Measurements from ENCODE around the gene UNC80.
A peak's percentile ranks its signal among the peaks of the same experiment; 100 is the strongest.
"Not testable (repeated sequence)": the region's sequence is repeated elsewhere in the genome, so short reads cannot be mapped to it uniquely, and the experiment has no call there.

Gene UNC80

DNA sequence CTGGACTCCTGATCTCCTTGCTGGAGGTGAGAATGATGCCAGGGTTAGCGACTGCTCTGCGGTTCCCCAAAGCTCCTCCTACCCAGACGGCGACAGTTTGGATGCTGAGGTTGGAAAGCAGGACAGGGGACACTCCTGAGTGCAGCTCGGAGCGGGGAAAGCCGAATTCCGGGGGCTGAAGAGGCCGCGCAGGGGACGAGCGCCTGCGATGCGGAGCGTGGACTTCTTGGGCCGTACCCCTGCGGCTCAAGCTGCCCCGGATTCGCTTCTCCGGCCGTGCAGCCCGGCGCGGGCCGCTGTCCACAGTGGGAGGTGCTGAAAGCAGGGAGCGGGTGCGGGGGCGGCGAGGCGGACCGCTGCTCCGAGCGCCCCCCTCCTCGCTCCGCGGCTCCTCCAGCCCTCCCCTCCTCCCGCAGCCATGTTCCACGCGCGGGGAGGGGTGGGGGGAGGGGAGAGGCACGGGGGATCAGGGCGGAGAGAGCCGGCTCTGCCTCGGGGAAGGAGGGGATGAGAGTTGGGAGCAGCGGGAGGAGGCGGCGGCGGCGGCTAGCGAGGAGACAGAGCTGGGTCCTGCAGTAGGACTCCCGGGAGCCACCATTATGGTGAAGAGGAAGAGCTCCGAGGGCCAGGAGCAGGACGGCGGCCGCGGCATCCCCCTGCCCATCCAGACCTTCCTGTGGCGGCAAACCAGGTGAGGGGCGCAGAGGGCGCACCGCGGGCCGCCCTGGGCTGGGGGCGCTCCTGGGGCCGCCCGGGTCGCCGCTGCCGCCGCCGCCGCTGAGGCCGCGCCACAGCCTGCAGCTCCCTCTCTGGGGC, at the start of gene UNC80:
Gene UNC80, plus strand, starts transcription at position 359 of the 816 bp plus-strand sequence. Its CDS starts 241 bp downstream, at position 600.
- peak; percentile 86 for DNase-seq

- no peak for DNase-seq
Observed at GRCh38 chr2:209726311-209726710, 45.3 kb upstream of the UNC80 start.

DNA sequence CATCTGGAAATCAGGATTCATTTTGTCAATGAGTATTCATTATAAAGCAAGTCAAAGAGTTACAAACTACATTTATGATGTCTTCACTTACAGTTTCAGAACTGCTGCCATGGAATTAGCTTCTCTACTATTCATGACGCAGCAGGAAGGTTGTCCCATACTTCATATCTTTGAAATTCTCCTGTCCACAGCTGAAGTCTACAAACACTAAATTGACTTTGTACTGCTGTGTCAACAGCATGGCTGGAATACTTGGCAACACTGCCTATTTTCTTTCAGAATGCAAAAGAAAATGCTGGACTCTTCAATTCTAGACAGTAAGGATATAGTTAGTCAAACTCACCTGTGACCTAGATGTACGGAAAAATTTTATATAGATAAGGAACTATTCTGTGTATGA, 44.6 kb upstream of the UNC80 start:
- DNase-seq, result no peak

GRCh38 chr2:209734805-209735204, 36.8 kb upstream of the UNC80 start:
- no peak for DNase-seq

DNA sequence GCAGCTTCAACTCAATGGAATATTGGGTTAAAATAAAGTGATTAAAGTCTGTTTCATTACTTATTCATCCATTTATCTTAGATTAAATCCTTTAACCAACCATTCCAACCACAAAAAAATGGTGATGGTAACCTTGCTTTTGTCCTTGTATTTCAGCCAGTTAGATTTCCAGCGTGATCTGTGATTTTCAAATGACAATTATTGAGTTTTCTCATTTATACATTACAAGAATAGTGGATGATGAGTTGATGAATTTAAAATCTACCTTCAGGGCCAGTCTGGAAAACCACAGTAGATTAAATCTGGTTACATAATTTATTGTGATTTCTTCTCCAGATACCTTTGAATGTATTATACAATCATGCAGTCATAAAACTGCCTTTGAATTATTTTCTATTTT, 29.7 kb upstream of the UNC80 start:
- no peak for DNase-seq

DNA sequence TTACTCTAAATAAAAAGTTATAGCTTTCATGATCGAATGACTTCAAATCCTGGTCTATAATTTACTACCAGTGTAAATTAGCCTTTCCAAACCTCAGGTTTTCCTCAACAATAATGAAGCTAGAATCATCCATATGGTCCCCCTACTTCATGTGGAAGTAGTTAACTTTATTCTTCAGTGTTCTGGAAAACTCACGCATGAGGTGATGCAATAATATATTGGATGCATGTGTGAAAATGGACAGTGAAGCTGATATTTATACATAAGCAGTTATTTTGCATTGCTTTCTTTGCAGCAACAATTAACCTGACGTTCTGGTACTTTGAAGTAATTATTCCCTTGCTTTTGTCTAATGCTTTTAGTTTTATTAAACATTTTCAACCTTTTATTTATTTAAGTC, 18.6 kb upstream of the UNC80 start:
- DNase-seq, result no peak

- DNase-seq, result no peak
Observed at GRCh38 chr2:209757163-209757562, 14.5 kb upstream of the UNC80 start.

DNA sequence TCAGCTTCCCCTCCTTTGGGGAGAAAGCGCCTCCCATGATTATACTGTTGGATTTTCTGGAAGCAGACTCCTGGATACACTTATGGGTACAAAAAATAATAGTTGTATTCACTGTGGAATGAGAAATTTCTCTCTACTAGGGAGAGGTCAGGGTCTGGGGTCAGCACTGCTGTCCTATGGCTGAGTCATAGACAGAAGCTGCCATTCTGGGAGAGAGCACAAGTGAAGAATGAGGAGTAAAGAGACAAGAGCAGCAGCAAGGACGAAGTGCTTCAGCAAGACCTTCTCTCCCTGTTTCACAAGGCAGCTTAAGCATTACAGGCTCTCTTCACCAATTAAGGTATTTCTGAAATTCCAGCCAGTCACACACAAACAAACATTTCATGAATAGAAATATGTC, 10.1 kb upstream of the UNC80 start:
- no peak for DNase-seq

- no peak for DNase-seq
Observed at GRCh38 chr2:209762563-209762962, 9.1 kb upstream of the UNC80 start.

DNA sequence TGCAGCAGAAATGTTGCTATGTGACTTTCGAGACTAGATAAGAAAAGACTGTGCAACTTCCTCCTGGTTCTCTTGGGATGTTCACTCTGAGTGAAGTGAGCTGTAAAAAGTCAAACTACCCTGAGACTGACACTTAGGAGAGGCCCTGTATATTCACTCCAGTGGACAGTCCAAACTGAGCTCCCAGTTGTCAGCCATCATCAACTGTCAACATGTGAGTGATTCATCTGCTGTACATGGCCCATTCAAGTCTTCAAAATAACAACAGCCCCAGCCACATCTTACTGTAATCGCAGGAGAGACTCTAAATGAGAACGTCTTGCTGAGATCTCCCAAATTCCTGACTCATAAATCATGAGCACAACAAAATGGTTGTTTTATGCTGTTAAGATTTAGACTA, 8.5 kb upstream of the UNC80 start:
- DNase-seq, result no peak

DNA sequence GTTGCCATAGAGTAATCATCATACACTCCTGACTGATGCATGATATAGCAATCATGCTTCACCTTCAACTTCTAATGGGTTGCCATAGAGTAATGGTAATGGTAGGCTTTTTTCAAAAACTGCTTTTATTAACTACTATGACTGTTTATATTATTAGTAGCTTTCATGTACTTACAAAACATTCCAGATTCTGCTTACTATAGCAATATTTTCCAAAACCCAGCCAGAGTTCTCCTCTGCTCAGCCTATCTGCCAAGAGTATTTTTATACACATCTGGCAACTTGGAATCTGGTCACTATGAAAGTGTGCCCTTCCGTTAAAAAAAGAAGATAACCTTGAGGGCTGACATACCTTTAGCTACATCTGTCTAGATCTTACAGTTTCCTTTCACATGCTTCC, 5.0 kb upstream of the UNC80 start:
- no peak for DNase-seq

- no peak for DNase-seq
Observed at GRCh38 chr2:209767316-209767715, 4.3 kb upstream of the UNC80 start.

- DNase-seq, result no peak
Observed at GRCh38 chr2:209768557-209768956, 3.1 kb upstream of the UNC80 start.

DNA sequence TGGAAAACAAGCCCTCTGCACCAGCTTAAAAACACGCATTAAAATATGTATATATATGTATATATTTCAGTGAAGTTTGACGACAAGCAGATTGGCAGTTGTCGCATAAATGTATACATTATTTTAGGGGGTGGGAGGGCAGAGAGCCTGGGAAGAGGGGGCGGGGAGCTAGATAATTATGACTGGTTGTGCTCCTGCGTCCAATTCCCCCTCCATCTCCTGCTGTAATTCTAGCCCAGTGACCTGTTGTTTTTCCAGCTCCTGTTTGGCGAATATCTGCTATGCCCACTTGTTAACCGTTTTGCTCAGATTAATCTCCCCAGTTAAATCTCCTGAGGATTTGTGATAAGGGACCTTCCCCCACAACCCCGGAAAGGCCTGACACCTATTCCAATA, 656 bp downstream of the UNC80 start:
- DNase-seq, result peak; percentile 64

DNA sequence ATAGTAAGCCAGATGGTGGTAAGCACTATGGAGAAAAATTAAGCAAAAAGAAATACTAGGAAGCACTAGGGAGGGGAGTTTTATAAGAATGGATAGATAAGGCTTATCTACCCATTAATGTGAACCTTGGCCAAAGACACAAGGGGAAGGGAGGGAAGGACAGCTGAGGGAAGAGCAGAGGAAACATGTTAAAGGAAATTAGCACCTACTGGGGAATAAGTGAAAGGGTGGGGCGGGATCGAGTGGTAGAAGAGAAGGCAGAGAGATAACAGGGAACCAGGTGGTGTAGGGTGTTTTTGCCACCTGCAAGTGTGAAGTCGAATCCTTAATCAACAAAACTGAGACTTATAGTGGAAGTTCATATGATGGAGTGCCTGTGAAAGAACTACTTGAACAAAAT, 1.7 kb downstream of the UNC80 start:
- peak; percentile 56 for DNase-seq

- no peak for DNase-seq
Observed at GRCh38 chr2:209787416-209787815, 15.8 kb downstream of the UNC80 start.

- peak; percentile 23 for DNase-seq
Observed at GRCh38 chr2:209788925-209789324, 17.3 kb downstream of the UNC80 start.

DNA sequence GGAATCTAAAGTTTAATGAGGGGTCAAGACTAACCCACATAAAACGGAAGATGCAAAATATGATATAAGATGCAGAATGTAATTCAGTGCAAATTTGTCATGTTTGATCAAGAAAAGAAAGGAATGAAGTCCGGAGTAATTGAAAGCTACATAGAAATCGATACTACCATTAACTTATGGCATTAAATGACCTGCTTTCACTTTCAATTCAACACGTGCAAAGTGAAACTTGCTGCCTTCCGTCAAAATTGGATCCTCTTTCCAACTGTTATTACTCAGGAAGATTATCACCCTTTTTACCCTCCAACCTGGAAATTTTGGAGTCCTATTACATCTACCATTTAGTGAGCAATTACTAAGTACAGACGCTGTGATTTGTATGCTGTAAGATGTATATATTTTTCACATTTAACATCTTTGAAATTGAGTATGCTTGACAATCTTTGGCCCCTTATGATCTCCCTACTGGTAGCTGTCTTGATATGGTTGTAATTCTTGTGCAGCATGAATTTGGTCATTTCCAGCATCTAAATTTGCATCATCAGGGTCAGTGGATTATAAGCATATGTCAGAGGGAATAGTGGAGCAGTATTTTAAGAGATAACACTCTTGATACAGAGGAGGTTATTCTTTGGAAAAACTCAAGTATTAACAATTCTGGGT, 18.6 kb downstream of the UNC80 start:
- DNase-seq, result peak; percentile 19

DNA sequence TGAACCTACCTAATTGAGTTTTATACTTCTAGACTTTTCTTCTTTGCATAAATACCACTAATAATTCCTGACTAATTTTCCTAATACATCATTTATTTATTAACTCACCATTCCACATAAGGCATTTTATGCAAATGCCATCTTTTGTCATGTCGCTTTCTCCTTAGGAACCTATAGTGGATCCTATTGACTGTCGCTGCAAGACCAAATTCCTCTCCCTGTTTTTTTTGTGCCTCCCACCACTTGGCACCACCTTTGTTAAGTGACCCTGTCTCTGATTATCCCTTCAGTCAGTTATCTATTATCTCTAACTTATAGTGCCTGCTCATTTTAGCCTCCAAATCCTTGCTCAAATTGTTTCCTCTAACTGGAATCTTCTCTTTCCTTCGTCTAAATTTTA, 19.5 kb downstream of the UNC80 start:
- no peak for DNase-seq

GRCh38 chr2:209795425-209795824, 23.8 kb downstream of the UNC80 start:
- DNase-seq, result not testable (repeated sequence)

GRCh38 chr2:209805351-209805750, 33.7 kb downstream of the UNC80 start:
- DNase-seq, result no peak

- DNase-seq, result no peak
Observed at GRCh38 chr2:209806318-209806717, 34.7 kb downstream of the UNC80 start.

GRCh38 chr2:209808521-209808920, 36.9 kb downstream of the UNC80 start:
- no peak for DNase-seq

GRCh38 chr2:209809256-209809655, 37.6 kb downstream of the UNC80 start:
- DNase-seq, result no peak

DNA sequence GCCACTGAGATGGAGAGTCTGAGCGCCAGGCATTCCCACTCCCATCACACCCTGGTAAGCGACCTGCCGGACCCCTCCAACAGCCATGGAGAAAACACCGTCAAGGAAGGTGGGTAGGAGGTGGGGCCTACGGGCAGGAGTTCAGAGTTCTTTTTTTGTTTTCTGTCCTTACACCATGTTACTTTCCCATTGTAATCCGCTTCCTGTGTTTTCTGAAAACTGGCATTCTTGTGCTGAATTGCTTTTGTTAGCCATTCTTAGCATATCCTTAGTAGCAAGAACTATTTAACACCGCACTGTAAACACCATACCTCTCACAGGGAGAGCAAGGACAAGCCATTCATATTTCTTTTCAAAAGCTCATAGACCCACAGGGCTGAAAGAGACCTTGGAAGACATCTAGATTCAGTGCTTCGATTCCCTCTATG, 46.2 kb downstream of the UNC80 start:
- DNase-seq, result no peak
